Muscle of back (tissue), 11 donors: ENCODE data around the gene NOXO1. TPM values are rescaled to one million over a fixed set of nuclear protein-coding genes. Genes with fewer than 3 reads are reported as not detected.

Experiments
- DNase-seq, 3 donors: peaks; one replicate each; pipeline versions ENCODE4 v3.0.0 to v3.0.0-alpha.2; 2013
- polyA plus RNA-seq, 10 donors: library from polyadenylated mRNA; unstranded; fragments of 120-200 nt; gene quantifications; one replicate each; pipeline ENCODE4 v1.2.1, GENCODE V29; 2013; ENCODE audit not compliant: insufficient read length in 10 of 10

The NOXO1 gene
- polyA plus RNA-seq, 10 donors: 0.18 to 1.5 (median 0.77) TPM

DNA sequence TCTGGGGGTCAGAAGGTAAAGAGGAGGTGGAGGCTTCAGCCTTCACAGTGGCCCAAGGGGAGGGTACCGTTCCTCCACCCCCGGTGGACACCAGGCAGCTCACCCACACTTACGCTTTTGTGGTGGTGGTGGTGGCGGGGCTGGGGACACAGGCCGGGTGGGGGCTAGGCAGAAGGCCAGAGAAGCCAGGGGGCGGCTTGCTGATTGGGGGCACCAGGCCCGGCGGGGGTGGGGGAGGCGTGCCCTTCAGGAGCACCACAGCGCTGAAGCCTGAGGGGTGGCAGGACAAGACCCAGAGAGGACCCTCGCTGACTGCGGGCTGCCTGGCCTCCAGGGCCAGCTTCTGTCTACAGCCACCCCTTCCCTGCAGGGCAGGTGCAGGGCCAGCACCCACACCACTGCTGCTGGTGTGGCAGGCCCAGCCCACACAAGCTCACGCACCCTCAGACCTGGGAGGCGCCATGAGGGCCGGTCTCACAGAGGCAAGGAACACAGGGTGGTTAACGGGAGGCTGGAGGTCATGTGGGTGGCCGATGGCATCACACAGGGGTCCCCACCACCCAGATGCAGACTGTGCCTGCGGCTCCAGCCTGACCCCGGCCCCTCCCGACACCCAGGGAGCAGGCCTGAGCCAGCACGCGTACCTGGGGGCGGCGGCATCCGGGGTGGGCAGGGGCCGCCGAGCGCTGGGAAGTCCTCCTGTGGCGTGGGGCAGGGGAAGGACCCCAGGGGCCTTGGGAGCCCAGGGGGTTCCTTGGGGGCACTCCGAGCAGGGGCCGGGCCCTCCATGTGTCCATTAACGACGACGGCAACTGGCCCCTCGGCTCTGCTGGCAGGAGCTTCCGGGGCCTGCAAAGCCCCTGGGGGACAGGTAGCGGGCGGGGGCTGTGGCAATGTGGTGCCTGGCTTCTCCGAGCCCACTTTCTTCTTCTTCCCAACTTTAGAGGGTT lies 17.9 kb upstream of the NOXO1 start:
- no peak for DNase-seq

DNA sequence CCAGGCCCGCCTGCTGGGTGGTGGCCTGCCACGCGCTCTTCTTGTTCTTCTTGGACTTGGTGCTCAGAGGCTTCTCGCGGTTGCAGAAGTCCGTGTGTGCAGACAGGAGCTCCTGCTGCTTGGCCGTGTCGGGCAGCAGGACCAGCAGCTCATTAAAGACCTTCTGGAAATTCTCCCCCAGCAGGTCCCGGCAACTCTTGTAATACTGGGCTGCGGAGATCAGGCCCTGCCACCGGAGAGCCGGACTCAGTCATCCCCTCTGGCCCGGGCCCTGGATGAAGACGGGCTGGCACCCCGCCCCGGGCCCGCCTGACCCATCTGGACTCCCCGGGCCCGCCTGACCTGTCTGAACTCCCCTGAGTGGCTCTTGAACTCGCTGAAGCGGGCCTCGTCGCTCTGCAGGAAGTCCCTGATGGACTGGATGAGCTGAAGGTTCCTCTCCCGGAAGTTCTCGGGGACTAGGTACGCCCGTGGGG lies 17.1 kb upstream of the NOXO1 start:
- DNase-seq: no peak

DNA sequence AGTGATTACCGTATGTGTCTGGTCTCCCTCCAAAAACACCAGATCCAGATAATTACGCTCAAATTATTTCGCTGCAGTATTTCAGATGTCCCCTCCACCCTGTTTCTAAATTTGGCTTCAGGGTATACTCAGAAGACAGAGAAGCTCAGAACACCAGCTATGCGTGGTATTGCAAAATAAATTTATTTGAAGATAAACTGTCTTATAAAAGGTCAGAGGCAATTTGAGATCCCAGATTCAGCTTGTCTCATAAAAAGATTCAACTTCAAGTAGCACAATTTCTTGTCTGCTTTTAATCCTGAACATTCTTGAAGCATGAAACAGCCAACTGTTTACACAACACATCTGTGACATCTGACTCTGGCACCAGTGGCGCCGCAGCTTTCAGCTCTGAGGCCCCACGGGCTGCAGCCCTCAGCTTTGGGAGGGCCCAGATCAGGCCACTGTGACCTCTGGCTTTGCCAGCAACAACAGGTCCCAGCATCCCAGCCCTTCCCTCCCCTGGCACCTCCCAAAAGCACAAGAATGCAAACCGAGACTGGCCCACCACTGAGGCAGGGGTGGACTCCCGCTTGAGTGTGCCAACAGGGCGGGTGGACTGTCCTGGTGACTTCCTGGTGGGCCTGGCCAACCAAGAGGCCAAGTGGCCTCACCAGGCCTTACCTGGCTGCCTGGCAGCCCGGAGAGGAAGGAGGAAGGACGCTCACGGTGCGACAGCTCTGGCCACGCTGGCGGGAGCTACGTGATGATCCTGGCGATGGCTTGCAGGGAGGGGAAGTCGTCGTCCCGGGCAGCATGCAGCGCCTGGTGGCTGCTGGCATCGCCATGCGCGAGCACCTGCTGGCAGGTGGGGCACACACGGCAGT lies 16.5 kb upstream of the NOXO1 start:
- DNase-seq: no peak

DNA sequence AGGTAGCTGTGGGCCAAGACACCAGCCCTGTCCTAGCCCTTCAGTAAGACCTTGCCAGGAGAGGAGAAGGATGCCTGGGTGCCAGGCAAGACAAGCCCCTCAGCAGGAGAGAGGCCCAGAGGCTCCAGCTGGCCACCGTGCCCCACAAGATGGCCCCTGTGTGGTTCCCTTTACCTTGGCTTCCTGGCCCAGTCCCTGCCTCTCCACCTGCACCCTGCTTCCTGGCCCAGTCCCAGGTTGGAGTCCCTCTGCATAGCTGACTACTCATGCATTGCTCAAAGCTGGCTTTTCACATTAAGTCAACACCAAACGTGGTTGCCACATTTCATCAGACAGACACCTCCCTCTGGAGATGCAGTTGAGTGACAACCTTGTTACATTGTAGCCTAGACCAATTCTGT lies 12.5 kb upstream of the NOXO1 start:
- DNase-seq: no peak

DNA sequence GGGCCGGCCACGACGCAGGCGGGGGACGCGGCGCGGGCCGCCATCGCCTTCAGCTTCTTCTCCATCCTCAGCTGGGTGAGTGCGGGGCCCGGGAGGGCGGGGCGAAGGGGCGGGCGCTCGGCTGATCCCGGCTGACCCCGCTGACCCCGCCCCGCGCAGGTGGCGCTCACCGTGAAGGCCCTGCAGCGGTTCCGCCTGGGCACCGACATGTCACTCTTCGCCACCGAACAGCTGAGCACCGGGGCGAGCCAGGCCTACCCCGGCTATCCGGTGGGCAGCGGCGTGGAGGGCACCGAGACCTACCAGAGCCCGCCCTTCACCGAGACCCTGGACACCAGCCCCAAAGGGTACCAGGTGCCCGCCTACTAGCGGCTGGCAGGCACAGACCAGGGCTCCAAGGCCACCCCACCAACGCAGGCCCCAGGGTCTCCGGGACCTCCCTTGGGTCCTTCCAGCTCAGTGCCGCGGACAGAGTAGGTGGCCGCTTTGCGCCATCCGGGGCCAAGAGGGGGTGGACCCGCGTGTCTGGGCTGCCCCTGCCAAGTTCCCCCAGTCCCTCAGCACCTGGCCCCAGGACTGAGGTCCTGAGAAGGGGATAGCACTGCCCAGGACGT lies 11.5 kb upstream of the NOXO1 start:
- no peak for DNase-seq

DNA sequence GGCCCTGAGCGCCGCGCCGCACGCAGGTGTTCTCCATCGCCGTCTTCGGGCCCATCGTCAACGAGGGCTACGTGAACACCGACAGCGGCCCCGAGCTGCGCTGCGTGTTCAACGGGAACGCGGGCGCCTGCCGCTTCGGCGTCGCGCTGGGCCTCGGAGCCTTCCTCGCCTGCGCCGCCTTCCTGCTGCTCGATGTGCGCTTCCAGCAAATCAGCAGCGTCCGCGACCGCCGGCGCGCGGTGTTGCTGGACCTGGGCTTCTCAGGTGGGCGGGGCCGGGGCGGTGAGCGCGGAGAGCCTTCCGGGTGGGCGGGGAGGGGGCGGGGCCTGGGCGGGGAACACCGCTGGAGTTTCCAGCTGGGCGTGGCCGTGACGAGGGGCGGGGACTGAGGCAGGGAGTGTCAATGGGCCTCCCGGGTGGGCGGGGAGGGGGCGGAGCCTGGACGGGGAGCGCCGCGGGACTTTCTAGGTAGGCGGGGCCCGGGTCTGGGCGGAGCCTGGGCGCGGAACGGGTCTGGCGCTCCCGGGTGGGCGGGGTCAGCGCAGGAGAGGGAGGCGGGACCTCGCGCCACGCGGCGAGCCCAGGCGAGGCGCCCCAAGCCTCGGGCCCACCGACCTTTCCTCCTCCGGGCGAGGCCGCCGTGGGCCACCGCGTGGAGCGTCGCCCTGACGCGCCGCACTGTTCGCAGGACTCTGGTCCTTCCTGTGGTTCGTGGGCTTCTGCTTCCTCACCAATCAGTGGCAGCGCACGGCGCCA lies 10.9 kb upstream of the NOXO1 start:
- DNase-seq: peak; percentile 86 to 88 (median 88)

DNA sequence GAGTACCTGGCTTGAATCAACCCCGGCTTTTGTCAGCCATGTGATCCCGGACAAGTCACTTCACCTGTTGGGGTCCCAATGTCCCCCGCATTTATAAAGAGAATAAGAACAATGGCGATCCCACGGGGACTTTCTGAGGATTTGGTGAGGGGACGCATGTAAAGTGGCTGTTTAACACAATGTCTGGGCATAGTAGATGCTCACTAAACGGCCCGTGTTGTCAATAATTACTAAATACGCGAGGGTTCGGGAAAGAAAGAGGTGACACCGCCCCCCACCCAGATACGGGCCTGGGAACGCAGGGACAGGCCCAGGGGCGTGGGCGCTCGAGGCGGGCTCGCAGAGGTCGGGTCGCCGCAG lies 10.3 kb upstream of the NOXO1 start:
- no peak for DNase-seq

DNA sequence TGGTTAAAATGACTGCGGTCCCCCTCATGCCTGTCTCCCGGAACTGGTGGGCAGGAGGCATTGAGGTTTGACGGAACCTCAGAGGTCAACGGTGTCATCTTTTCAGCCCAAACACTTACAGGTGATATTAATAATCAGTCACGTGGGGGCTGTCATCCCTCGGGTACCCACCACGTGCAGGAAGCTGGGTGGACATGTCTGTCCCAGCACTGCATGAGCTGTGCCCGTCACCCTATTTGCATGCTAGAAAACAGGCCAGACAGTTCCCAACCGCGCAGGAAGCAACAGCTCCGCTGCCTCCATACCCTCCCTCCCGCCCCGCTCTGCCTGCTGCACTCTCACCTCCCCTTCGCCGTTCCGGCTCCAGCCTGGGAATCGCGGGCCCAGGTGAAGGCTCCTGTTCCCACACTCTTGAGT lies 9.9 kb upstream of the NOXO1 start:
- DNase-seq: no peak

DNA sequence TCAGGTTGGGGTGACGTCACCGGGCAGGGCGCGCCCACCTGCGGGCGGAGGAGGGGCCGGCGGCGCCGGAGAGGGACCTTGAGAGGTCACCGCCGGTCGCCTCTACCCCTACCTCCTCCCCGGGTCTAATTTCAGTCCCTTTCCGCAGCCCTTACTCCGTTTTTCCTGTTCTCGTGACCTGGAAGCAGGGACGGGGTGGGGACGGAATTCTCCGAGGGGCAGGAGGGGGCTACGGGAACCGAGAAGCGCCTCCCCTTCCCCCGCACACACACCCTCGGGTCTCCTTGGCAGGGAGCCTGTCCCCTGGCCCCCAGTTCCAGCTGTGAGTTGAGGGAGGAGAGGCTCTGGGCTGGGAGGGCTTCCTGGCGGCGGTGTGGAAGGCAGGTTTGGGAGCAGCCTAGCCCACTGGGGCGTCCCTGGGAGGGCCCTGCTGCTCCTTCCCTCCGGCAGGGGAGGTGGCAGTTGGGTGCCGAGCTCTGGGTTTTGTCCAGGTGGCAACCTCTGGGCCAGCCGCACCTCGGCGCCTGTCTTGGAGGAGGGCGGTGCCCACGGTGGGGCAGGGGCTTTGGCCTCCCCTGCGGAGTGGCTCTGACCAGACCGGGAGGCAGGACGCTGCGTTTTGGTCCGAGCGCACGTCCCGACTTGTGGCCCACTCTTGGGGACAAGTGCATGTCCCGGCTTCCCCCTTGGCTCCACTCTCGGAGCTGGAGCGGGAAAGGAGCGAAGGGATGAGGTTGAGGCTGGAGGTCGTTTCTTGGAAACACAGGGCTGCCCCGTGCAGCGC lies 9.3 kb upstream of the NOXO1 start:
- no peak for DNase-seq

DNA sequence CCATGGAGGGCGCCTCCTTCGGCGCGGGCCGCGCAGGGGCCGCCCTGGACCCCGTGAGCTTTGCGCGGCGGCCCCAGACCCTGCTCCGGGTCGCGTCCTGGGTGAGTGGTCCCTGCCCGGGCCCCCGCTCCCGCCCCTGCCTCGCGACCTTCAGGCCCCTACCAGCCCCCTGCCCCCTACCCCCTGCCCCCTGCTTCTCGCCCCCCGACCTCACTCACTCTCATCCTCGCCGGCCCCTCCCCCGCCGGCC lies 8.8 kb upstream of the NOXO1 start:
- no peak for DNase-seq

DNA sequence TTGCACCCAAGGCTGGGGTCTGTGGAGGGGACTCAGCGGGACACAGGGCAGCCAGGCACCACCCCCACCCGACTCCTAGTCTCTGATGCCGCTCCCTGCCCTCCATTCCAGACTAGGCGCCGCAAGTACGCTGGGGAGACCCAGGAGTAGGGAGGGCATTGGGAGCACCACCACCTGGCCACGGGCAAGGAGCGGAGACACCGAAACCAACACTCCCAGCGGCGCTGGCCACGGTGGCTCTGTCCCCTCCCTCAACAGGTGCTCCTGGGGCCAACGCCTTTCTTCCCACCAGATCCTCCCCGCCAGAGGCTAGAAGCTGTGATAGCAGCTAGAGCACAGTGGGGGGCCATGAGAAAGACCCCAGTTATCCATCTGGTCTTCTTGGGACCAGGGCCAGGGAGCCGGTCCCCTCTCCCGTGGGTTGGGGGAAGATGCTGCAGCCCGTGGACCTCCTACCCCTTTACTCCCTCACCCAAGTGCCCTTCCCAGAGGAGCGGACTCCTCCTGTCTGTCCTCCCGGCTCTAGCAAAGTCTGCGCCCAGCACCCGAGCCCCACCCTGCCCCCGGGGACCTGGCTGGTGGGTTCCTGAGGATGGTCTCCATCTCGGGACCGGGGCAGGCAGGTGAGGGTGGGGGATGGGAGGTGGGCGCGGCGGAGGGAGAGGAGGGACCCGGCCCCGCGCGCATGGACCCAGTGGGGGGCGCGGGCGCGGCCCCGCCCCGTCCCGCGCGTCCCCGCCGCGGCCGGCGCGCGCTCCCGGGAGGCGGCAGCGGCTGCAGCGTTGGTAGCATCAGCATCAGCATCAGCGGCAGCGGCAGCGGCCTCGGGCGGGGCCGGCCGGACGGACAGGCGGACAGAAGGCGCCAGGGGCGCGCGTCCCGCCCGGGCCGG lies 8.2 kb upstream of the NOXO1 start, which contains the start of gene SYNGR3:
Gene SYNGR3, plus strand, starts transcription at position 762 of the 892 bp plus-strand sequence. CDS start 133 bp downstream, outside the sequence.
- no peak for DNase-seq

DNA sequence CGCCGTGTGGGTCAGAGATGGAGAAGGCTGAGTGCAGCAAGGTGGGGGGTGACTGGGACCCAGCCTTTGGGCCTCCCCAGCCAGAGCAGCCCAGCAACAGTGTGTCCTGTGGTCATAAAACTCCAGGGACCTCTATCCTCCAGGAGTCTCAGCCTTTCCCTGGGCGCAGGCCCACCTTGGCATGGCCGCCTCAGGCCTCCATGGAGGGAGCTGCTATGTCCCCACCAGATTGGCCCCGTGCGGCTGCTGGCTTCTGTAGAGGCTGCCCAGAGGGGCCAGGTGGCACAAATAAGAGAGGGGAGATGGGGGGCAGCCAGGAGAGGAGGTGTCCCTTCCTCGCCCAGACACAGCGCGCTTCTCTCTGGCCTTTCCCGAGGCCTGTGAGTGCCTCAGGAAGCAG lies 5.9 kb upstream of the NOXO1 start:
- no peak for DNase-seq

DNA sequence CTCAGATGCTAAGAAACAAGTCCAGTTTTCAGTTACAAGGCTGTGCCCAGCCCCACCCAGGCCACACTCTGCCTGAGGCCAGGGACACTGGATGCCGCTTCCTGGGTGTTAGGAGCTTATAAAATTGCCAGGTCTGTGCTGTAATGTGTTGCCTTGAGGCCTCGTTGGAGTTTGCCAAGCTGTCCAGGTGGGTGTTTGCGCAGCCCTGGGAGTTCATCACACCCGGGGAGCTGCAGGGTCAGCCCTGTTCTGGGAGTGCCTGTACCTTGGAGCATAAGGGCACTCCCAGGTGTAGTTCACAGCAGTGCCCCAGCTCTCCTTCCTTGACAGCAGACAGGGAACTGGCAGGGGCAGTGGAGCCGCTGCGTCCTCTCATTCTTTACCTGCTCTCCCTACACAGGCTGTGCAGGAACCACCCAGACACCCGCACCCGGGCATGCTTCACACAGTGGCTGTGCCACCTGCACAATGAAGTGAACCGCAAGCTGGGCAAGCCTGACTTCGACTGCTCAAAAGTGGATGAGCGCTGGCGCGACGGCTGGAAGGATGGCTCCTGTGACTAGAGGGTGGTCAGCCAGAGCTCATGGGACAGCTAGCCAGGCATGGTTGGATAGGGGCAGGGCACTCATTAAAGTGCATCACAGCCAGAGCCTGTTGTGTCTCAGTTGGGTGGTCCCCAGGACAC lies 4.3 kb upstream of the NOXO1 start:
- DNase-seq: no peak

DNA sequence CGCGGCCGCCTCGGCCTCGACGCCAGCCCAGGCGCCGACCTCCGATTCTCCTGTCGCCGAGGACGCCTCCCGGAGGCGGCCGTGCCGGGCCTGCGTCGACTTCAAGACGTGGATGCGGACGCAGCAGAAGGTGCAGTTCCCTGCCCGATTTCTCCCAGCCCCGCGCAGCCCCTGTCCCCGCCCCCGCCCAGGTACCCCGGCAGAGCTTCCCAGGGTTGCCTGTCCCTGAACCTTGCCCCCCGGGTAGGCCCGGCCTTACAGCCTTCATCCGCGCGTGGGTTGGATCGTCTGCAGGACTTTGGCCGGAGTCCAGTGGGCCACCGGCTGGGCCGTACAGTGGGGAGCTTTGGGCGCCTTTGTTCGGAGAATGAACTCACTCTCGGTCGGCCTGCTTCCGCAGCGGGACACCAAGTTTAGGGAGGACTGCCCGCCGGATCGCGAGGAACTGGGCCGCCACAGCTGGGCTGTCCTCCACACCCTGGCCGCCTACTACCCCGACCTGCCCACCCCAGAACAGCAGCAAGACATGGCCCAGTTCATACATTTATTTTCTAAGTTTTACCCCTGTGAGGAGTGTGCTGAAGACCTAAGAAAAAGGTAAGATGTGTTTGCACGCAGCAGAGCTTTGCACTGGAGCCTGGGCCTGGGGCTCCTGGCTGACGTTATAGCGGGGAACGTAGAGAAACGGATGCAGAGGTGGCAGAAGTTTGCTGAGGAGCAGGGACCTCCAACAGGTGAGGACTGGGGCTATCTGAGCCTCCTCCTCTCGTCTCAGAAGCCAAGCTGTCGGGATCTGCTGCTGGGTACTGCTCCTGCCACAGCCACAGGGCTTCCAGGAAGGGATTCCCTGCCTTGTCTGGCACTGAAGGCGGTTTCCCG lies 3.3 kb upstream of the NOXO1 start:
- peak in 1 of 3 donors; percentile 53 for DNase-seq

DNA sequence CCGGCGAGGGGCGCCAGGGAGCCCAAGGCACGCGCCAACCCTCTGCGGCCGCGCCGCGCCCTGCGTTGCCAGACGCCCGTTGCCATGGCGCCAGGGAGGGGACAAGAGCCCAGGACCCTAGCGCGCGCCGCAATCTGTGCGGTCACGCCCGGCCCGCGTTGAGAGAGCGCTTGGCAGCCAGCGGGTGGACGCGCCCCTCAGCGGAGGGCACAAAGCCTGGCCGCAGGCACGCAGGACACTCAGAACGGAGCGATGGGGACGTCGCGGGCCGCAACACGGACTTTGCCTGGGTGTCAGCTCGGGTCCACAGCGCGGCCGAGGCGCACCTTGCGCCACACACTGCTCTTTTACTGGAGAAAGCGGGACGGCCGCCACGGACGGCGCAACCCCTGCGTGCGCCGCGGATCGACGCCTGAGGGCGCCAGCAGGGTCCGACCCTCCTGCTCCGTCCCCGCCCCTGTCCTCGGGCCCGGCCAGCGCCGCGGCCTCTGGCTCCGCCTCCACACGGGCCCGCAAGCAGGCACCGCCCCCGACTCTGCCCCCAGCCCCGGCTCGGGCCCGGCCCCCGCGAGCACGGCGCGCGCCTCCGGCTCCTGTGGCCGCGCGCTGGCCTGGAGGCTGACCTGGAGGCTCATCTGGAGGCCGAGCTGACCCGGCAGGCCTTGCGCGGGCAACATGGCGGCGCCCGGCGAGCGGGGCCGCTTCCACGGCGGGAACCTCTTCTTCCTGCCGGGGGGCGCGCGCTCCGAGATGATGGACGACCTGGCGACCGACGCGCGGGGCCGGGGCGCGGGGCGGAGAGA lies 2.5 kb upstream of the NOXO1 start, which contains the start of gene GFER:
Gene GFER, plus strand, starts transcription at position 650 of the 803 bp plus-strand sequence. Its CDS starts 26 bp downstream, at position 676.
- DNase-seq: peak; percentile 89 to 96 (median 95)

DNA sequence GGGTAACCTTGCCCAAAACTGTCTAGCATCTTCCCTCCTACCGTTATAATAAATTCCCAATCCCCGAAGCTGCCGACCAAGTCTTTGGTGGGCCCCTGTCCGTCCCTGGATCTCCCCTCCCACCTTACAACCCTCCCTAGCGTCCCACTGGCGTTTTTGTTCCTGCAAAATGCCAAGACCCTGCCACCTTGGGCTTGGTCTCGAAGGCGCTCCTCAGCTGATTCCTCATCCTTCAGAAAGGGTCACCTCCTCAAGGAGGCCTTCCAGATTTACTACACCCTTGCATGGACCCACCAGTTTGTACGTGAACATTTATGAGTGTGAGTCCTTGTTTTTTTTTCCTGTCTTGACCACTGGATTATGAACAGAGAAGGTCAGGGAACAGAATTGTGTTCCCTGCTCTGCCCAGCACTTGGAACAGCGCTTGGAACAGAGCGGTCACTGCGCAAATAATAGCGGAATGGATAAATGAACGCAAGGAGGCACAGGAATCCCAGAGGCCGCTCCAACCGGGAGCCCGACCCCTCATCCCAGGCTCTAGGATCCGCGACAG lies 1.8 kb upstream of the NOXO1 start:
- no peak for DNase-seq

DNA sequence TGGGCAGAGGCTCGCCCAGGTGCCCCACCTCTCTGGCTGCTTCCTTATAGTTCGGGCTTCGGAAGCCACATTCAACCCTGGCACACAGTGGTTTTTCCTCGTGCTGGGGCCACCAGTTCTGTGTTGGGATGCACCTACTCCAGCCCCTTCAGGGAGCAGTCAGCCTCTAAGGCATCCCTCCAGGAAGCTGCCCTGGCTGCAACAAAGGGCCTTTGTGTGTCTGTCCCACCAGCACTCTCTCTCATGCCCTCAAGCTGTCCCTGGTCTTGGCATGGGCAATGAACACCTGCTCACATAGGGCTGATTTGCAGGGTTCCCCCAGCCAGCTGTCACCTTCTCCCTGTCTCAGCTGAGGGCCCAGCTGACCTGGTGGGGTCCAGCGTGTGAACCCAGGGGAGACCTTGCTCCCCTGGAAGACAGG lies 754 bp upstream of the NOXO1 start:
- DNase-seq: no peak
